Tibial nerve (tissue), 4 donors: ENCODE data around the gene CORO2B. TPM values are rescaled to one million over a fixed set of nuclear protein-coding genes. Genes with fewer than 3 reads are reported as not detected.

ENCODE experiments used
- DNase-seq, 2 donors: peaks; one replicate each; pipeline ENCODE4 v3.0.0-alpha.2; 2019; ENCODE audit warnings: low spot score in 2 of 2
- H3K27ac ChIP-seq, 4 donors: fragments of 200-600 bp; sonication (generic) in 3 of 4; one replicate each; pipeline ENCODE4 v1.5.1; 2017 to 2019; ENCODE audit warnings: mild to moderate bottlenecking in 1 of 4
- H3K27me3 ChIP-seq, 2 donors: fragments of 200-600 bp; sonication (generic) in 1 of 2; one replicate each; pipeline versions ENCODE4 v1.5.1 to v1.6.0; 2017 to 2019
- H3K36me3 ChIP-seq, 3 donors: fragments of 200-600 bp; sonication (generic); one replicate each; pipeline ENCODE4 v1.5.1; 2018 to 2019
- H3K4me1 ChIP-seq, 4 donors: fragments of 200-600 bp; sonication (generic) in 3 of 4; one replicate each; pipeline ENCODE4 v1.5.1; 2017 to 2019
- H3K4me3 ChIP-seq, 4 donors: fragments of 200-600 bp; sonication (generic) in 3 of 4; one replicate each; pipeline ENCODE4 v1.5.1; 2017 to 2019; ENCODE audit warnings: mild to moderate bottlenecking in 1 of 4, moderate library complexity in 1 of 4
- H3K9me3 ChIP-seq, 4 donors: fragments of 200-600 bp; sonication (generic) in 3 of 4; one replicate each; pipeline ENCODE4 v1.5.1; 2017 to 2019
- CTCF ChIP-seq, 5 experiments: fragments of 200-600 bp in 3 of 5; fragments of 450-650 bp in 2 of 5; sonication (generic) in 3 of 5; IDR thresholded peaks; one replicate each; pipeline ENCODE4 v1.5.1; 2016 to 2019; ENCODE audit warnings: antibody characterized with exemption in 5 of 5, mild to moderate bottlenecking in 3 of 5, moderate library complexity in 2 of 5
- EP300 ChIP-seq, 2 donors: sonication (generic); formaldehyde crosslinking; IDR thresholded peaks; one replicate each; pipeline ENCODE4 v1.6.1; 2017; ENCODE audit warnings: antibody characterized with exemption in 2 of 2, mild to moderate bottlenecking in 1 of 2
- POLR2A ChIP-seq, 2 donors: fragments of 450-650 bp; IDR thresholded peaks; one replicate each; pipeline ENCODE4 v1.6.1; 2017; ENCODE audit warnings: antibody characterized with exemption in 2 of 2, mild to moderate bottlenecking in 2 of 2, moderate library complexity in 2 of 2
- WGBS, 2 donors: methylation state at CpG; one replicate each; pipeline ENCODE4 v1.1.5; 2018; 5-methylcytosine and 5-hydroxymethylcytosine counted together
- total RNA-seq, 4 donors: library from RNA; depleted of rRNA; stranded (reverse); fragments of >200 nt; gene quantifications; one replicate each; pipeline ENCODE4 v1.1.0, GENCODE V29; 2016

The CORO2B gene
- total RNA-seq, 4 donors from 2014 or later = 6.3 to 12.6 (median 9.6) TPM

GRCh38 chr15:68566377-68566954, 12.3 kb upstream of the CORO2B start:
- 66 to 69% methylated on average over 9 of the region's 9 CpGs for WGBS, 2 donors

GRCh38 chr15:68567345-68567744, 11.4 kb upstream of the CORO2B start:
- DNase-seq = no peak
- Histone ChIP-seq H3K4me3 (no peak overlapping the region), H3K27ac (no peak overlapping the region), H3K27me3 (no peaks in the 10 kb centered on the region), H3K36me3 (no peaks in the 10 kb centered on the region), H3K4me1 (no peaks in the 10 kb centered on the region), H3K9me3 (no peaks in the 10 kb centered on the region)
- 89 to 99% methylated on average over 3 of the region's 3 CpGs for WGBS, 2 donors
- TF ChIP-seq CTCF (IDR thresholded peaks at IDR 0.05) = no peak
- TF ChIP-seq POLR2A (IDR thresholded peaks at IDR 0.05) = no peak
- TF ChIP-seq EP300 (IDR thresholded peaks at IDR 0.05) = no peak

More at GRCh38 chr15:68566377-68566954, 12.3 kb upstream of the CORO2B start:
- no peaks in the 10 kb centered on the region for H3K9me3 ChIP-seq
- no peaks in the 10 kb centered on the region for H3K36me3 ChIP-seq
- no peaks in the 10 kb centered on the region for H3K4me1 ChIP-seq
- DNase-seq = no peak
- H3K27me3 ChIP-seq = no peaks in the 10 kb centered on the region
- no peak overlapping the region for H3K27ac ChIP-seq
- no peak overlapping the region for H3K4me3 ChIP-seq
- TF ChIP-seq EP300 (IDR thresholded peaks at IDR 0.05) (no peak), CTCF (IDR thresholded peaks at IDR 0.05) (no peak), POLR2A (IDR thresholded peaks at IDR 0.05) (no peak)

GRCh38 chr15:68570974-68571373, 7.8 kb upstream of the CORO2B start:
- H3K36me3 ChIP-seq = no peaks in the 10 kb centered on the region
- H3K4me1 ChIP-seq = no peaks in the 10 kb centered on the region
- H3K27ac ChIP-seq = no peak overlapping the region
- TF ChIP-seq POLR2A (IDR thresholded peaks at IDR 0.05) = no peak
- no peak for TF ChIP-seq EP300 (IDR thresholded peaks at IDR 0.05)
- no peak for TF ChIP-seq CTCF (IDR thresholded peaks at IDR 0.05)
- WGBS, 2 donors = 78 to 90% methylated on average over 1 of the region's 1 CpG
- no peaks in the 10 kb centered on the region for H3K9me3 ChIP-seq
- no peak for DNase-seq
- H3K4me3 ChIP-seq = no peak overlapping the region
- no peaks in the 10 kb centered on the region for H3K27me3 ChIP-seq

- H3K27ac ChIP-seq = no peak overlapping the region
- H3K4me1 ChIP-seq = no peaks in the 10 kb centered on the region
- no peak for DNase-seq
- H3K27me3 ChIP-seq = peaks cover 0 to under 1% of the 10 kb centered on the region in 2 donors
- TF ChIP-seq CTCF (IDR thresholded peaks at IDR 0.05) = no peak
- TF ChIP-seq POLR2A (IDR thresholded peaks at IDR 0.05) = no peak
- no peak for TF ChIP-seq EP300 (IDR thresholded peaks at IDR 0.05)
- H3K9me3 ChIP-seq = no peaks in the 10 kb centered on the region
- 93 to 97% methylated on average over 4 of the region's 4 CpGs for WGBS, 2 donors
- no peaks in the 10 kb centered on the region for H3K36me3 ChIP-seq
- H3K4me3 ChIP-seq = no peak overlapping the region
These were observed 7.2 kb upstream of the CORO2B start for GRCh38 chr15:68571582-68571981.

GRCh38 chr15:68572309-68572708, 6.5 kb upstream of the CORO2B start:
- no peaks in the 10 kb centered on the region for H3K9me3 ChIP-seq
- peaks cover 0 to 7% of the 10 kb centered on the region in 2 donors for H3K27me3 ChIP-seq
- no peak overlapping the region for H3K4me3 ChIP-seq
- 89 to 94% methylated on average over 4 of the region's 4 CpGs for WGBS, 2 donors
- no peaks in the 10 kb centered on the region for H3K36me3 ChIP-seq
- peaks cover 0 to 1% (median under 1%) of the 10 kb centered on the region in 4 donors for H3K4me1 ChIP-seq
- TF ChIP-seq POLR2A (IDR thresholded peaks at IDR 0.05) (no peak), EP300 (IDR thresholded peaks at IDR 0.05) (no peak), CTCF (IDR thresholded peaks at IDR 0.05) (no peak)
- DNase-seq = no peak
- no peak overlapping the region for H3K27ac ChIP-seq
